Natural killer cell (primary cell): ENCODE measurements around the gene RPS6KA4. TPM values are rescaled to one million over a fixed set of nuclear protein-coding genes. Genes with fewer than 3 reads are reported as not detected.

Experiments
- ATAC-seq, 3 donors: fragments of 150-1000 bp in 2 of 3; fragments of 200-7000 bp in 1 of 3; cut with Tn5 transposase; 1 replicate in 1 of 3; 2 replicates in 2 of 3; pipeline ENCODE4 v1.10.0; 2021; ENCODE audit warnings: mild to moderate bottlenecking in 2 of 3, moderate library complexity in 2 of 3
- DNase-seq, 2 donors: peaks; one replicate each; pipeline versions ENCODE4 v3.0.0 to v3.0.0-alpha.2; 2013 to 2021; ENCODE audit warnings: mixed read lengths in 1 of 2
- H3K27ac ChIP-seq: one replicate; pipeline ENCODE4 v1.5.1; 2013; ENCODE audit warnings: mild to moderate bottlenecking, low read length
- H3K27me3 ChIP-seq: one replicate; pipeline ENCODE4 v1.6.1; 2013; ENCODE audit warnings: low read length; ENCODE audit not compliant: control insufficient read depth, insufficient read depth
- H3K36me3 ChIP-seq: one replicate; pipeline ENCODE4 v1.6.1; 2013; ENCODE audit warnings: low read length; ENCODE audit not compliant: control insufficient read depth, insufficient read depth
- H3K4me1 ChIP-seq: one replicate; pipeline ENCODE4 v1.6.1; 2013; ENCODE audit warnings: low read length; ENCODE audit not compliant: control insufficient read depth, insufficient read depth
- H3K4me3 ChIP-seq: one replicate; pipeline ENCODE4 v1.5.1; 2013; ENCODE audit warnings: low read length
- H3K9me3 ChIP-seq: one replicate; pipeline ENCODE4 v1.6.1; 2013; ENCODE audit warnings: low read length; ENCODE audit not compliant: control insufficient read depth, insufficient read depth
- H3K27ac Mint-ChIP-seq, 2 donors: one replicate each; pipeline ENCODE4 v1.8.0; 2022; ENCODE audit warnings: mild to moderate bottlenecking in 2 of 2, mixed read lengths in 2 of 2, moderate library complexity in 1 of 2
- H3K27me3 Mint-ChIP-seq, 2 donors: one replicate each; pipeline ENCODE4 v1.8.0; 2022; ENCODE audit warnings: low read depth in 2 of 2, mixed read lengths in 2 of 2
- H3K36me3 Mint-ChIP-seq: one replicate; pipeline ENCODE4 v1.8.0; 2022; ENCODE audit warnings: mixed read lengths
- H3K4me1 Mint-ChIP-seq, 2 donors: one replicate each; pipeline ENCODE4 v1.8.0; 2022; ENCODE audit warnings: mixed read lengths in 2 of 2
- H3K4me3 Mint-ChIP-seq: one replicate; pipeline ENCODE4 v1.8.0; 2022; ENCODE audit warnings: mild to moderate bottlenecking, moderate library complexity, mixed read lengths
- H3K9me3 Mint-ChIP-seq, 2 donors: one replicate each; pipeline ENCODE4 v1.8.0; 2022; ENCODE audit warnings: mixed read lengths in 2 of 2
- CTCF ChIP-seq: fragments of 200-600 bp; IDR thresholded peaks from one replicate; pipeline ENCODE4 v1.8.0; 2022; ENCODE audit warnings: antibody characterized with exemption
- WGBS: methylation state at CpG from one replicate; pipeline ENCODE4 v1.1.7; 2013; ENCODE audit warnings: missing lambda C conversion rate; ENCODE audit not compliant: insufficient coverage; 5-methylcytosine and 5-hydroxymethylcytosine counted together
- intact Hi-C: fragments of 100-400 bp; cut with micrococcal nuclease; formaldehyde crosslinking; loops from one replicate; pipeline ENCODE4 v1.14.2; 2022
- total RNA-seq, 4 donors: library from RNA; stranded (reverse); fragments of 120-200 nt in 1 of 4; gene quantifications; one replicate each; pipeline versions ENCODE4 v1.2.3 to v1.2.4, GENCODE V29; 2013 to 2022

Gene RPS6KA4
- total RNA-seq, 3 donors from 2014 or later (not counting 1 experiment from before 2014, with no cell fraction given) = 27.6 to 36.0 (median 34.4) TPM

- peak overlapping the region; percentile 91 for H3K4me3 ChIP-seq
- TF ChIP-seq CTCF = no peak
- Mint-ChIP-seq H3K27me3 (no peaks in the 10 kb centered on the region), H3K27ac (peak overlapping the region; percentile 88 to 99), H3K9me3 (no peaks in the 10 kb centered on the region), H3K36me3 (no peaks in the 10 kb centered on the region), H3K4me1 (peaks cover 46 to 51% of the 10 kb centered on the region in 2 donors), H3K4me3 (peak overlapping the region; percentile 97)
- H3K4me1 ChIP-seq = peaks cover 30% of the 10 kb centered on the region
- no peaks in the 10 kb centered on the region for H3K27me3 ChIP-seq
- no peaks in the 10 kb centered on the region for H3K9me3 ChIP-seq
- ATAC-seq (no peak), DNase-seq (no peak)
- intact Hi-C loops = loop anchor here (1.0 to 5.0 kb wide), 2 partner anchors 12 to 132 kb away; partner anchors contain the start of gene STIP1
- peak overlapping the region; percentile 86 for H3K27ac ChIP-seq
- 29% methylated on average over 15 of the region's 19 CpGs for WGBS
- peaks cover 30% of the 10 kb centered on the region for H3K36me3 ChIP-seq
Measured at GRCh38 chr11:64318766-64319761, 39.9 kb upstream of the RPS6KA4 start.

GRCh38 chr11:64320556-64320955, 38.4 kb upstream of the RPS6KA4 start:
- H3K36me3 Mint-ChIP-seq = no peaks in the 10 kb centered on the region

GRCh38 chr11:64321026-64321425, 37.9 kb upstream of the RPS6KA4 start:
- no peak overlapping the region for H3K4me3 Mint-ChIP-seq
- no peak overlapping the region for H3K27ac ChIP-seq
- H3K4me1 Mint-ChIP-seq = peaks cover 46 to 51% of the 10 kb centered on the region in 2 donors
- DNase-seq (no peak), ATAC-seq (no peak)
- H3K27ac Mint-ChIP-seq = peak overlapping the region; percentile 26 to 99
- no peaks in the 10 kb centered on the region for H3K36me3 Mint-ChIP-seq
- H3K27me3 Mint-ChIP-seq = no peaks in the 10 kb centered on the region
- 93% methylated on average over 5 of the region's 5 CpGs for WGBS
- no peaks in the 10 kb centered on the region for H3K27me3 ChIP-seq
- H3K36me3 ChIP-seq = peaks cover 16% of the 10 kb centered on the region
- intact Hi-C loops = no loop called here
- peaks cover 30% of the 10 kb centered on the region for H3K4me1 ChIP-seq
- no peaks in the 10 kb centered on the region for H3K9me3 Mint-ChIP-seq
- no peak overlapping the region for H3K4me3 ChIP-seq
- H3K9me3 ChIP-seq = no peaks in the 10 kb centered on the region
- TF ChIP-seq CTCF = no peak

More at GRCh38 chr11:64320556-64320955, 38.4 kb upstream of the RPS6KA4 start:
- H3K27me3 ChIP-seq = no peaks in the 10 kb centered on the region
- DNase-seq (no peak), ATAC-seq (no peak)
- peaks cover 30% of the 10 kb centered on the region for H3K4me1 ChIP-seq
- H3K36me3 ChIP-seq = peaks cover 17% of the 10 kb centered on the region
- peak overlapping the region; percentile 26 to 99 for H3K27ac Mint-ChIP-seq
- H3K27me3 Mint-ChIP-seq = no peaks in the 10 kb centered on the region
- H3K9me3 Mint-ChIP-seq = no peaks in the 10 kb centered on the region
- TF ChIP-seq CTCF = no peak
- no peaks in the 10 kb centered on the region for H3K9me3 ChIP-seq
- no peak overlapping the region for H3K27ac ChIP-seq
- peaks cover 46 to 51% of the 10 kb centered on the region in 2 donors for H3K4me1 Mint-ChIP-seq
- no peak overlapping the region for H3K4me3 ChIP-seq
- peak overlapping the region; percentile 28 for H3K4me3 Mint-ChIP-seq
- intact Hi-C loops = no loop called here
- 100% methylated on average over 7 of the region's 7 CpGs for WGBS
